HepG2 (cell line): ENCODE measurements around the gene TRANK1.

Experiments
- CTCF ChIP-seq: sonication (generic); formaldehyde crosslinking; IDR thresholded peaks from 2 replicates; pipeline ENCODE4 v1.5.0; 2020; ENCODE audit warnings: mild to moderate bottlenecking, missing genetic modification reagents, moderate library complexity
- ZFP36L1 ChIP-seq: sonication (generic); formaldehyde crosslinking; IDR thresholded peaks from 2 replicates; pipeline ENCODE4 v1.8.0; 2022; ENCODE audit warnings: mild to moderate bottlenecking, missing genetic modification reagents, moderate library complexity
- ZNF292 ChIP-seq: sonication (generic); formaldehyde crosslinking; IDR thresholded peaks from 2 replicates; pipeline ENCODE4 v1.8.1; 2022; ENCODE audit warnings: mild to moderate bottlenecking, low read depth, missing genetic modification reagents, borderline replicate concordance
- ZNF614 ChIP-seq: IDR thresholded peaks from 2 replicates; pipeline ENCODE4 v1.6.1; 2018; ENCODE audit warnings: missing biosample characterization, missing genetic modification reagents, inconsistent platforms, borderline replicate concordance

- TF ChIP-seq ZFP36L1 (no peak), ZNF614 (CRISPR knock-in tag) (no peak), CTCF (CRISPR knock-in tag) (no peak), ZNF292 (CRISPR knock-in tag) (no peak)
Measured at GRCh38 chr3:36842275-36842674, 102.6 kb downstream of the TRANK1 start.
